Ovary (tissue), 3 donors: Measurements from ENCODE around the gene HPSE2.

Experiments used
- CTCF ChIP-seq, 3 donors: fragments of 450-650 bp in 2 of 3; fragments of 200-600 bp in 1 of 3; IDR thresholded peaks; one replicate each; pipeline versions ENCODE4 v1.5.1 to v1.8.0; 2016 to 2022; ENCODE audit warnings: antibody characterized with exemption in 3 of 3, mild to moderate bottlenecking in 1 of 3
- EP300 ChIP-seq: sonication (generic); formaldehyde crosslinking; IDR thresholded peaks from one replicate; pipeline ENCODE4 v1.6.1; 2017; ENCODE audit warnings: antibody characterized with exemption
- donor health status: DM: no; HTN: no; CAD: no.

- TF ChIP-seq CTCF (IDR thresholded peaks at IDR 0.05) (no peak), EP300 (no peak)
Measured at GRCh38 chr10:99234791-99235657, 628 bp downstream of the HPSE2 start.
